ENCODE data around the gene GM2A. TPM values are rescaled to one million over a fixed set of nuclear protein-coding genes. Genes with fewer than 3 reads are reported as not detected.

Gene GM2A
- total RNA-seq, 1 experiment from 2014 or later, result 24.5 TPM

DNA sequence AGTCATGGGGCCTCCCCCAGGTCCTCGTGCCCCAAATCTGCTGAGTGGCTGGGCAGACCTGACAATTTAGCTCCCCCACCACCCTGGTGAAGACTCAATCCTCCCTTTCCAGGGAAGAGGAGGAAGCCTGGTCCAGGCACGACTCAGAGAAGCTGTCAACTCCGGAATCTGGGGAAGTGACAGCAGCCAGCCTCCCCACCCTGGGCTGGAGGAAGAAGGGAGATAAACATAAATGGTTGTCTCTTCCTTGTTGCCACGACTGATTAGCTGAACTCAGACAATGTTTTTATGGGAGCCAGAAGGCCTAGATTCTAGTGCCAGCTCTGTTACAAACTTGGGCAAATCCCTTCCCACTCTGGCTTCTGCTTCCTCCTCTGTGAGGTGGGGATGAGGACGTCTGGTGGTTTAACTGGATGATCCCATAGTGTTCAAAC lies 44.5 kb upstream of the GM2A start:
- H3K79me2 ChIP-seq (ENCODE audit: low read depth), result no peaks in the 10 kb centered on the region
- no peaks in the 10 kb centered on the region for H3F3A ChIP-seq (ENCODE audit: insufficient read depth, low read depth)
- no peak overlapping the region for H3K4me2 ChIP-seq
- no peak overlapping the region for H3K27ac ChIP-seq
- ChIA-PET POLR2A (ENCODE audit: unreplicated experiment) (no interaction called here), CTCF (no interaction called here)
- H4K20me1 ChIP-seq (ENCODE audit: insufficient read depth), result no peaks in the 10 kb centered on the region
- BruUV-seq (replicated peaks), result no TSS peak
- DNase-seq, result no peak
- intact Hi-C loops (cut with micrococcal nuclease; ENCODE audit: unreplicated experiment), result no loop called here
- H3K4me3 ChIP-seq, result no peak overlapping the region
- no peak overlapping the region for H2AFZ ChIP-seq
- H3K9me2 ChIP-seq (ENCODE audit: insufficient read depth), result no peaks in the 10 kb centered on the region
- H3K27me3 ChIP-seq (ENCODE audit: insufficient read depth, low read depth), result no peaks in the 10 kb centered on the region
- TF ChIP-seq EZH2 (IDR thresholded peaks at IDR 0.05; ENCODE audit: low read depth), result no peak
- TF ChIP-seq, protein P1, sequence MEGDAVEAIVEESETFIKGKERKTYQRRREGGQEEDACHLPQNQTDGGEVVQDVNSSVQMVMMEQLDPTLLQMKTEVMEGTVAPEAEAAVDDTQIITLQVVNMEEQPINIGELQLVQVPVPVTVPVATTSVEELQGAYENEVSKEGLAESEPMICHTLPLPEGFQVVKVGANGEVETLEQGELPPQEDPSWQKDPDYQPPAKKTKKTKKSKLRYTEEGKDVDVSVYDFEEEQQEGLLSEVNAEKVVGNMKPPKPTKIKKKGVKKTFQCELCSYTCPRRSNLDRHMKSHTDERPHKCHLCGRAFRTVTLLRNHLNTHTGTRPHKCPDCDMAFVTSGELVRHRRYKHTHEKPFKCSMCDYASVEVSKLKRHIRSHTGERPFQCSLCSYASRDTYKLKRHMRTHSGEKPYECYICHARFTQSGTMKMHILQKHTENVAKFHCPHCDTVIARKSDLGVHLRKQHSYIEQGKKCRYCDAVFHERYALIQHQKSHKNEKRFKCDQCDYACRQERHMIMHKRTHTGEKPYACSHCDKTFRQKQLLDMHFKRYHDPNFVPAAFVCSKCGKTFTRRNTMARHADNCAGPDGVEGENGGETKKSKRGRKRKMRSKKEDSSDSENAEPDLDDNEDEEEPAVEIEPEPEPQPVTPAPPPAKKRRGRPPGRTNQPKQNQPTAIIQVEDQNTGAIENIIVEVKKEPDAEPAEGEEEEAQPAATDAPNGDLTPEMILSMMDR (conservative IDR thresholded peaks at IDR 0.05), result no peak
- H3K36me3 ChIP-seq (ENCODE audit: low read depth), result no peaks in the 10 kb centered on the region
- no peaks in the 10 kb centered on the region for H3K4me1 ChIP-seq (replicated peaks; ENCODE audit: insufficient read depth)
- no peaks in the 10 kb centered on the region for H3K9me3 ChIP-seq (ENCODE audit: insufficient read depth, low read depth)

DNA sequence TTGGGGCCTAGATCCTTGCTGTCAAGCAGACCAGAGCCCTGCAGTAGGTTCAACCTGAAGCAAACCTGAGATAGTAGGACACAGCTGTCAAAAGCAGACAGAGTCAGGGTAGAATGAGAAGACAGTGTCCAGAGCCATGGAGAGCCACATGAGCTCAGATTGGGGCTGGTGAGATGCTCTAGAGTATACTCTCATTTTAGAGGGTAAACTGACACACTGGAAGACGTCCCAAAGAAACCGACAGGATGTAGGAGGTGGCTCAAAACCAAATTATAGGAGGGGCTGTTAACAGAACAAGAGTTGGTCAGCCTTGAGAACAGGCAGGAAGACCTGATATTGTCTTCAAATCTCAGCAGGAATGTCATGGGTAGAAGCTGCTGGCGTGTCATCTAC lies 40.6 kb upstream of the GM2A start:
- TF ChIP-seq, protein P1 (conservative IDR thresholded peaks at IDR 0.05), result no peak
- TF ChIP-seq EZH2 (IDR thresholded peaks at IDR 0.05; ENCODE audit: low read depth), result no peak
- POLR2A ChIA-PET (ENCODE audit: unreplicated experiment), result no interaction called here
- BruUV-seq (replicated peaks), result no TSS peak

DNA sequence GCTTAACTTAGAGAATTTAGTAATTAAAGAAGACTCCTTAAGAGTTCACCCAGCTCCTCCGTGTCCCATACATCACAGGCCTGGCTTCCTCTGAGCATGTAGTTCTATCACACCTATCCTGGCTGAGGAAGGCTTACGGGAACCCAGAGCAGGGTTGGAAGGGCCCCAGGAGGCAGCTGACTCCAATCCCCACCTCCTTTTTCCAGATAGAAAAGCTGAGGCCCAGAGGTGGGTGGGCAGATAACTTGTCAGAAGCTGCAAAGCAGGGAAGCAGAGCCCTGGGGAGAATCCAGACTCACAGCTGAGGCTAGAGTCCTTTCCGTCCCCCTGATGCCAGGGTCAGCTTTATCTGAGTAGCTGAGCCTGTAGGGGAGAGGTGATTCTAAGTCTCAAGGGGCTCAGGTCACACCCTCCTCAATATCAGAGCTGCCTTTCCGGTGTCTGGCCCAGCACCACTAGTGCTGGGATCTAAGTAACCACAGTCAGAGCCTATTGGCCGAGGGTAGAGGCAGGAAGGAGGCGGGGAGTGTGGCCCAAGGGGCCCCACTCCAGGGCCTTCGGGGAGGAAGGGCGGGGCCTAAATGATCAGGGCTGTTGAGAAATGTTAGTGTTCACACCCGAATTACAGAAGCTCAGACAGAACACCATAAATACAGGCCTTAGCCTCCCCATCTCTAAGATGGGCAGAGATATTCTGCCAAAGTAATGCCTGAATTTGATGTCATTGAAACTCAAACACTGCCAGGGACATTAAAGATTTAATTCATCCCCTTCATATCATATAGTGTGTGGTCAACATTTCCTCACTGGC lies 39.0 kb upstream of the GM2A start:
- no peak for TF ChIP-seq EZH2 (IDR thresholded peaks at IDR 0.05; ENCODE audit: low read depth)
- no peaks in the 10 kb centered on the region for H3K79me2 ChIP-seq (ENCODE audit: low read depth)
- intact Hi-C loops (cut with micrococcal nuclease; ENCODE audit: unreplicated experiment), result no loop called here
- BruUV-seq (replicated peaks), result no TSS peak
- DNase-seq, result no peak
- no peak overlapping the region for H3K4me2 ChIP-seq
- no peaks in the 10 kb centered on the region for H3K27me3 ChIP-seq (ENCODE audit: insufficient read depth, low read depth)
- POLR2A ChIA-PET (ENCODE audit: unreplicated experiment), result no interaction called here
- no peaks in the 10 kb centered on the region for H3K4me1 ChIP-seq (replicated peaks; ENCODE audit: insufficient read depth)
- H3K36me3 ChIP-seq (ENCODE audit: low read depth), result no peaks in the 10 kb centered on the region
- H3F3A ChIP-seq (ENCODE audit: insufficient read depth, low read depth), result no peaks in the 10 kb centered on the region
- H4K20me1 ChIP-seq (ENCODE audit: insufficient read depth), result no peaks in the 10 kb centered on the region
- no peak overlapping the region for H3K4me3 ChIP-seq
- no peak overlapping the region for H2AFZ ChIP-seq
- H3K9me3 ChIP-seq (ENCODE audit: insufficient read depth, low read depth), result no peaks in the 10 kb centered on the region
- H3K27ac ChIP-seq, result no peak overlapping the region
- H3K9me2 ChIP-seq (ENCODE audit: insufficient read depth), result no peaks in the 10 kb centered on the region
- CTCF ChIA-PET, result interaction anchor here (0.5 kb wide), 1 partner anchor 22 kb away, joined by 3 read pairs; no protein-coding TSS in a partner anchor

More for the DNA sequence above, 40.6 kb upstream of the GM2A start:
- H3K4me2 ChIP-seq, result no peak overlapping the region
- H3K9me3 ChIP-seq (ENCODE audit: insufficient read depth, low read depth), result no peaks in the 10 kb centered on the region
- H3K27ac ChIP-seq, result no peak overlapping the region
- no peak overlapping the region for H2AFZ ChIP-seq
- no peaks in the 10 kb centered on the region for H3K27me3 ChIP-seq (ENCODE audit: insufficient read depth, low read depth)
- CTCF ChIA-PET, result no interaction called here
- no peaks in the 10 kb centered on the region for H3K9me2 ChIP-seq (ENCODE audit: insufficient read depth)
- H3K4me1 ChIP-seq (replicated peaks; ENCODE audit: insufficient read depth), result no peaks in the 10 kb centered on the region
- no peak overlapping the region for H3K4me3 ChIP-seq
- H3K36me3 ChIP-seq (ENCODE audit: low read depth), result no peaks in the 10 kb centered on the region
- H3K79me2 ChIP-seq (ENCODE audit: low read depth), result no peaks in the 10 kb centered on the region
- H3F3A ChIP-seq (ENCODE audit: insufficient read depth, low read depth), result no peaks in the 10 kb centered on the region
- intact Hi-C loops (cut with micrococcal nuclease; ENCODE audit: unreplicated experiment), result no loop called here
- DNase-seq, result no peak
- H4K20me1 ChIP-seq (ENCODE audit: insufficient read depth), result no peaks in the 10 kb centered on the region
